Amniotic stem cell (primary cell): Measurements from ENCODE around the gene CRYBA1.
"Not testable (repeated sequence)": the region's sequence is repeated elsewhere in the genome, so short reads cannot be mapped to it uniquely, and the experiment has no call there.

Source experiments
- DNase-seq: peaks from one replicate; lab custom pipeline; 2025; lab: John Stamatoyannopoulos, UW

The CRYBA1 gene

GRCh38 chr17:29238133-29238850 lies 8.4 kb upstream of the CRYBA1 start:
- DNase-seq, result no peak

GRCh38 chr17:29240477-29240876 lies 6.2 kb upstream of the CRYBA1 start:
- DNase-seq, result no peak

GRCh38 chr17:29240968-29241963 lies 5.4 kb upstream of the CRYBA1 start:
- DNase-seq, result peak; percentile 92

- no peak for DNase-seq
Observed at GRCh38 chr17:29242051-29242450, 4.6 kb upstream of the CRYBA1 start.

GRCh38 chr17:29242790-29243189 lies 3.9 kb upstream of the CRYBA1 start:
- no peak for DNase-seq

GRCh38 chr17:29243792-29244191 lies 2.9 kb upstream of the CRYBA1 start:
- DNase-seq, result no peak

- DNase-seq, result no peak
Observed at GRCh38 chr17:29245401-29245800, 1.3 kb upstream of the CRYBA1 start.

- DNase-seq, result no peak
Observed at GRCh38 chr17:29247219-29247618, 560 bp downstream of the CRYBA1 start.

- no peak for DNase-seq
Observed at GRCh38 chr17:29248845-29249244, 2.2 kb downstream of the CRYBA1 start.

GRCh38 chr17:29250666-29251065 lies 4.0 kb downstream of the CRYBA1 start:
- DNase-seq, result no peak

- DNase-seq, result no peak
Observed at GRCh38 chr17:29251184-29251583, 4.5 kb downstream of the CRYBA1 start.

- no peak for DNase-seq
Observed at GRCh38 chr17:29252101-29252791, 5.6 kb downstream of the CRYBA1 start.

GRCh38 chr17:29253037-29253436 lies 6.4 kb downstream of the CRYBA1 start:
- DNase-seq, result no peak

- no peak for DNase-seq
Observed at GRCh38 chr17:29255926-29256522, 9.4 kb downstream of the CRYBA1 start.

- DNase-seq, result no peak
Observed at GRCh38 chr17:29256735-29257466, 10.2 kb downstream of the CRYBA1 start.

GRCh38 chr17:29257756-29258155 lies 11.1 kb downstream of the CRYBA1 start:
- no peak for DNase-seq

- DNase-seq, result no peak
Observed at GRCh38 chr17:29263916-29264315, 17.3 kb downstream of the CRYBA1 start.

GRCh38 chr17:29271980-29272379 lies 25.3 kb downstream of the CRYBA1 start:
- not testable (repeated sequence) for DNase-seq

- DNase-seq, result no peak
Observed at GRCh38 chr17:29273924-29274323, 27.3 kb downstream of the CRYBA1 start.

- no peak for DNase-seq
Observed at GRCh38 chr17:29278692-29279091, 32.0 kb downstream of the CRYBA1 start.

GRCh38 chr17:29279397-29280070 lies 32.9 kb downstream of the CRYBA1 start:
- DNase-seq, result no peak
